HEK293 (cell line): ENCODE measurements around the gene GATA2.

ENCODE experiments used
- CTCF ChIA-PET: fragments of 350-600 bp; formaldehyde crosslinking; extraction: SDS; loops from one replicate; lab custom pipeline; 2021; ENCODE audit warnings: antibody characterized with exemption; lab: Yijun Ruan, JAX
- POLR2A ChIA-PET: fragments of 300-600 bp; formaldehyde crosslinking; extraction: SDS; loops from one replicate; lab custom pipeline; 2020; ENCODE audit warnings: antibody characterized with exemption, inconsistent platforms; lab: Yijun Ruan, JAX
- H3K27ac ChIP-seq: fragments of 200-500 bp; sonication (Bioruptor generic); 2 replicates; pipeline ENCODE4 v1.5.1; 2014; ENCODE audit warnings: low read depth, low read length, control low read depth, inconsistent platforms; ENCODE audit errors: extremely low read depth
- H3K36me3 ChIP-seq, 2 experiments: fragments of 200-500 bp in 1 of 2; sonication (Bioruptor generic) in 1 of 2; 1 replicate in 1 of 2; 2 replicates in 1 of 2; pipeline ENCODE4 v1.5.1; 2014 to 2017; ENCODE audit warnings: inconsistent platforms in 2 of 2, low read length in 2 of 2; ENCODE audit not compliant: control insufficient read depth in 2 of 2, insufficient read depth in 1 of 2
- H3K4me1 ChIP-seq: fragments of 200-500 bp; sonication (Bioruptor generic); 2 replicates; pipeline ENCODE4 v1.5.1; 2014; ENCODE audit warnings: mild to moderate bottlenecking, low read length, inconsistent platforms; ENCODE audit not compliant: control insufficient read depth, insufficient read depth
- H3K4me3 ChIP-seq: 2 replicates; pipeline ENCODE4 v1.5.1; 2011; ENCODE audit warnings: low read depth, mild to moderate bottlenecking, control low read depth, low read length, moderate library complexity
- H3K9me3 ChIP-seq: fragments of 200-500 bp; sonication (Bioruptor generic); 2 replicates; pipeline ENCODE4 v1.5.1; 2014; ENCODE audit warnings: low read depth, low read length, inconsistent platforms; ENCODE audit not compliant: control insufficient read depth, insufficient read depth
- SETDB1 ChIP-seq: IDR thresholded peaks from one replicate; pipeline ENCODE4 v1.6.1; 2017; ENCODE audit warnings: mild to moderate bottlenecking, low read length, moderate library complexity, mixed read lengths; ENCODE audit not compliant: insufficient read length
- YY1 ChIP-seq: fragments of 450-650 bp; formaldehyde crosslinking; IDR thresholded peaks from 2 replicates; pipeline ENCODE4 v1.5.1; 2018; ENCODE audit warnings: missing biosample characterization, missing genetic modification characterization
- ZNF112 ChIP-seq: fragments of 450-650 bp; formaldehyde crosslinking; IDR thresholded peaks from 2 replicates; pipeline ENCODE4 v1.5.0; 2017; ENCODE audit warnings: missing biosample characterization, missing genetic modification characterization
- ZNF155 ChIP-seq: fragments of 450-650 bp; formaldehyde crosslinking; IDR thresholded peaks from 2 replicates; pipeline ENCODE4 v1.5.1; 2016; ENCODE audit warnings: missing biosample characterization, missing genetic modification characterization
- ZNF175 ChIP-seq: fragments of 450-650 bp; formaldehyde crosslinking; IDR thresholded peaks from 2 replicates; pipeline ENCODE4 v1.5.1; 2016; ENCODE audit warnings: missing biosample characterization, missing genetic modification characterization
- ZNF211 ChIP-seq: fragments of 450-650 bp; formaldehyde crosslinking; IDR thresholded peaks from 2 replicates; pipeline ENCODE4 v1.5.1; 2016; ENCODE audit warnings: low read depth, missing biosample characterization, missing genetic modification characterization
- ZNF23 ChIP-seq: fragments of 450-650 bp; formaldehyde crosslinking; IDR thresholded peaks from 2 replicates; pipeline ENCODE4 v1.5.1; 2016; ENCODE audit warnings: missing biosample characterization, missing genetic modification characterization, borderline replicate concordance
- ZNF26 ChIP-seq: fragments of 450-650 bp; formaldehyde crosslinking; IDR thresholded peaks from 2 replicates; pipeline ENCODE4 v1.5.1; 2016; ENCODE audit warnings: missing biosample characterization, missing genetic modification characterization
- ZNF398 ChIP-seq: fragments of 450-650 bp; formaldehyde crosslinking; IDR thresholded peaks from 2 replicates; pipeline ENCODE4 v1.5.1; 2017; ENCODE audit warnings: missing biosample characterization, missing genetic modification characterization
- ZNF514 ChIP-seq: fragments of 450-650 bp; formaldehyde crosslinking; IDR thresholded peaks from 2 replicates; pipeline ENCODE4 v1.5.1; 2016; ENCODE audit warnings: missing biosample characterization, missing genetic modification characterization
- ZNF560 ChIP-seq: fragments of 450-650 bp; formaldehyde crosslinking; IDR thresholded peaks from 2 replicates; pipeline ENCODE4 v1.5.1; 2017; ENCODE audit warnings: missing biosample characterization, missing genetic modification characterization, borderline replicate concordance
- ZNF624 ChIP-seq: fragments of 450-650 bp; formaldehyde crosslinking; IDR thresholded peaks from 2 replicates; pipeline ENCODE4 v1.5.1; 2017; ENCODE audit warnings: missing biosample characterization, missing genetic modification characterization
- ZNF843 ChIP-seq: fragments of 450-650 bp; formaldehyde crosslinking; IDR thresholded peaks from 2 replicates; pipeline ENCODE4 v1.5.1; 2016; ENCODE audit warnings: missing biosample characterization, missing genetic modification characterization
- ZSCAN16 ChIP-seq: fragments of 450-650 bp; formaldehyde crosslinking; IDR thresholded peaks from 2 replicates; pipeline ENCODE4 v1.5.1; 2016; ENCODE audit warnings: missing biosample characterization, missing genetic modification characterization
- ZSCAN18 ChIP-seq: fragments of 450-650 bp; formaldehyde crosslinking; IDR thresholded peaks from 2 replicates; pipeline ENCODE4 v1.5.1; 2016; ENCODE audit warnings: missing biosample characterization, missing genetic modification characterization
- ZSCAN23 ChIP-seq: fragments of 450-650 bp; formaldehyde crosslinking; IDR thresholded peaks from 2 replicates; pipeline ENCODE4 v1.5.1; 2016; ENCODE audit warnings: missing biosample characterization, missing genetic modification characterization
- TF ChIP-seq, protein P1 (sequence below): fragments of 450-650 bp; formaldehyde crosslinking; IDR thresholded peaks from 2 replicates; pipeline ENCODE4 v1.5.1; 2016; ENCODE audit warnings: missing biosample characterization, missing genetic modification characterization
- TF ChIP-seq, protein P2 (sequence below): fragments of 450-650 bp; formaldehyde crosslinking; conservative IDR thresholded peaks from 2 replicates; pipeline ENCODE4 v1.5.1; 2016; ENCODE audit warnings: low read depth, missing biosample characterization, missing genetic modification characterization
- TF ChIP-seq, protein P3 (sequence below): fragments of 450-650 bp; formaldehyde crosslinking; optimal IDR thresholded peaks from 2 replicates; pipeline ENCODE3; 2016; ENCODE audit warnings: missing biosample characterization, mild to moderate bottlenecking, missing genetic modification characterization

The GATA2 gene

GRCh38 chr3:128492671-128493569, at the start of gene GATA2:
TSS of gene GATA2 (minus strand) at chr3:128493201. CDS start at chr3:128487031, 6,170 bp downstream.
- H3K4me1 ChIP-seq: no peaks in the 10 kb centered on the region; the same call in 1 of the 2 replicates
- TF ChIP-seq, protein P1, sequence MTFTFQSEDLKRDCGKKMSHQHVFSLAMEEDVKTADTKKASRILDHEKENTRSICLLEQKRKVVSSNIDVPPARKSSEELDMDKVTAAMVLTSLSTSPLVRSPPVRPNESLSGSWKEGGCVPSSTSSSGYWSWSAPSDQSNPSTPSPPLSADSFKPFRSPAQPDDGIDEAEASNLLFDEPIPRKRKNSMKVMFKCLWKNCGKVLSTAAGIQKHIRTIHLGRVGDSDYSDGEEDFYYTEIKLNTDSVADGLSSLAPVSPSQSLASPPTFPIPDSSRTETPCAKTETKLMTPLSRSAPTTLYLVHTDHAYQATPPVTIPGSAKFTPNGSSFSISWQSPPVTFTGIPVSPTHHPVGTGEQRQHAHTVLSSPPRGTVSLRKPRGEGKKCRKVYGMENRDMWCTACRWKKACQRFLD: no peak
- TF ChIP-seq, protein P2, sequence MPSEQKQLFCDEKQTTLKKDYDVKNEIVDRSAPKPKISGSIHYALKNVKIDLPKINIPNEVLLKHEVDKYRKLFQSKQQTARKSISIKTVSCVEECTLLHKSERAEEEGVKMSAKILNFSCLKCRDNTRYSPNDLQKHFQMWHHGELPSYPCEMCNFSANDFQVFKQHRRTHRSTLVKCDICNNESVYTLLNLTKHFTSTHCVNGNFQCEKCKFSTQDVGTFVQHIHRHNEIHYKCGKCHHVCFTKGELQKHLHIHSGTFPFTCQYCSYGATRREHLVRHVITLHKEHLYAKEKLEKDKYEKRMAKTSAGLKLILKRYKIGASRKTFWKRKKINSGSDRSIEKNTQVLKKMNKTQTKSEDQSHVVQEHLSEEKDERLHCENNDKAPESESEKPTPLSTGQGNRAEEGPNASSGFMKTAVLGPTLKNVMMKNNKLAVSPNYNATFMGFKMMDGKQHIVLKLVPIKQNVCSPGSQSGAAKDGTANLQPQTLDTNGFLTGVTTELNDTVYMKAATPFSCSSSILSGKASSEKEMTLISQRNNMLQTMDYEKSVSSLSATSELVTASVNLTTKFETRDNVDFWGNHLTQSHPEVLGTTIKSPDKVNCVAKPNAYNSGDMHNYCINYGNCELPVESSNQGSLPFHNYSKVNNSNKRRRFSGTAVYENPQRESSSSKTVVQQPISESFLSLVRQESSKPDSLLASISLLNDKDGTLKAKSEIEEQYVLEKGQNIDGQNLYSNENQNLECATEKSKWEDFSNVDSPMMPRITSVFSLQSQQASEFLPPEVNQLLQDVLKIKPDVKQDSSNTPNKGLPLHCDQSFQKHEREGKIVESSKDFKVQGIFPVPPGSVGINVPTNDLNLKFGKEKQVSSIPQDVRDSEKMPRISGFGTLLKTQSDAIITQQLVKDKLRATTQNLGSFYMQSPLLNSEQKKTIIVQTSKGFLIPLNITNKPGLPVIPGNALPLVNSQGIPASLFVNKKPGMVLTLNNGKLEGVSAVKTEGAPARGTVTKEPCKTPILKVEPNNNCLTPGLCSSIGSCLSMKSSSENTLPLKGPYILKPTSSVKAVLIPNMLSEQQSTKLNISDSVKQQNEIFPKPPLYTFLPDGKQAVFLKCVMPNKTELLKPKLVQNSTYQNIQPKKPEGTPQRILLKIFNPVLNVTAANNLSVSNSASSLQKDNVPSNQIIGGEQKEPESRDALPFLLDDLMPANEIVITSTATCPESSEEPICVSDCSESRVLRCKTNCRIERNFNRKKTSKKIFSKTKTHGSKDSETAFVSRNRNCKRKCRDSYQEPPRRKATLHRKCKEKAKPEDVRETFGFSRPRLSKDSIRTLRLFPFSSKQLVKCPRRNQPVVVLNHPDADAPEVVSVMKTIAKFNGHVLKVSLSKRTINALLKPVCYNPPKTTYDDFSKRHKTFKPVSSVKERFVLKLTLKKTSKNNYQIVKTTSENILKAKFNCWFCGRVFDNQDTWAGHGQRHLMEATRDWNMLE (tag by site-specific recombination): no peak
- TF ChIP-seq ZNF155 (tag by site-specific recombination) (no peak), ZNF211 (no peak), ZNF175 (tag by site-specific recombination) (no peak), ZSCAN16 (no peak), ZSCAN18 (no peak), ZNF26 (no peak), ZSCAN23 (tag by site-specific recombination) (no peak), ZNF398 (tag by site-specific recombination) (no peak), ZNF560 (tag by site-specific recombination) (no peak), ZNF514 (tag by site-specific recombination) (no peak), YY1 (tag by site-specific recombination) (no peak), ZNF112 (tag by site-specific recombination) (no peak), ZNF843 (tag by site-specific recombination) (no peak), SETDB1 (no peak), ZNF624 (tag by site-specific recombination) (no peak), ZNF23 (tag by site-specific recombination) (no peak)
- TF ChIP-seq, protein P3, sequence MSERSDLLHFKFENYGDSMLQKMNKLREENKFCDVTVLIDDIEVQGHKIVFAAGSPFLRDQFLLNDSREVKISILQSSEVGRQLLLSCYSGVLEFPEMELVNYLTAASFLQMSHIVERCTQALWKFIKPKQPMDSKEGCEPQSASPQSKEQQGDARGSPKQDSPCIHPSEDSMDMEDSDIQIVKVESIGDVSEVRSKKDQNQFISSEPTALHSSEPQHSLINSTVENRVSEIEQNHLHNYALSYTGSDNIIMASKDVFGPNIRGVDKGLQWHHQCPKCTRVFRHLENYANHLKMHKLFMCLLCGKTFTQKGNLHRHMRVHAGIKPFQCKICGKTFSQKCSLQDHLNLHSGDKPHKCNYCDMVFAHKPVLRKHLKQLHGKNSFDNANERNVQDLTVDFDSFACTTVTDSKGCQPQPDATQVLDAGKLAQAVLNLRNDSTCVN (tag by site-specific recombination): no peak
- TF ChIP-seq, all 188 proteins: peak for 0
- no peak within 1 kb of the TSS for H3K27ac ChIP-seq
- ChIA-PET CTCF (interaction anchor here (0.6 kb wide), 1 partner anchor 926 kb away, joined by 3 read pairs; no protein-coding TSS in a partner anchor), POLR2A (no interaction called here)
- no peaks in the 10 kb centered on the region for H3K9me3 ChIP-seq
- no peak within 1 kb of the TSS for H3K4me3 ChIP-seq
- H3K36me3 ChIP-seq: peaks cover 0 to 56% of the 10 kb centered on the region in 2 experiments; a peak in 1 of 3 replicates
